Measurements from ENCODE around the gene RABGGTA. TPM values are rescaled to one million over a fixed set of nuclear protein-coding genes. Genes with fewer than 3 reads are reported as not detected.

The RABGGTA gene
- polyA plus RNA-seq, 2 of the 4 experiments (the other 2 are of a cell fraction), result 18.6 to 21.9 TPM

DNA sequence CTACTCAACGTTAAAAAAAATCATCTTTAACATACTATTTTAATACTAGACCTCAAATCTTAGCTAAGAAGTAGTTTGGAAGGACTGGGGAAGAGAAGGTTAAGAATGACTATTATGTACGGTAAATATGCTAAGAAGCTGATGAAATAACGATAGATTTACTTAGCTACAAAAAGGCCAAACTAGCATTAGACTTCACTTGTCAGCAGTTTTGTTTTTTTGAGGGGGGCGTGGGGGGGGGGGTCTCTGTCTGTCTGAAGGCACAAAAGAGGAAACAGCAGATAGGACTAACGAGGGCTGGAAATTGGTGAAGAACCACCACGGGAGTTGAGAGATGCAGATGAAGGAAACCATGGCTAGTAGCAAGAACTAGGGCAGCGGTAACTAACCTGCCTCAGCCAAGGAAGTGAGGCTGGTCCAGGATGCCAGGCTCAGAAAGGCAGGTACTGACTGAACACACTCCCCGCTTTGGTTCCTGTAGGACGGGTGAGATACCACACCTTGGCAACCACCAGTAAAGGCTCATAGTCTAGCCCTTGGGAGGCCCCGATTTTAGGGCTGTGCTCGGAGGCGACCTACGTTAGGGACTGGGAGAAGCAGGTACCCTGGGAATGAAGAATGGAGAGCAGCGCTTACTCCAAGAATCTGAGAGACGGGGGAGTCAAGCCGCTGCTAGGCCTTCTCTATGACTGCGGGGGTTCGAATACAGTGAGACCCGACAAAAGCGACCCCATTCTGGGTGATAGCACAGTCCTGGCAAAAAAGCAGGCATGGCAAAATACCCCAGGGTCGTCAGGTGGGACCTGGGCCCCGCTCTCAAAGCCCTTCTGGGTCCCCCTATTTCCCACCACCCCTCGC, 39.9 kb downstream of the RABGGTA start:
- FAIRE-seq (no peak), DNase-seq (ENCODE audit: low read depth in 1 of 2, low spot score in 1 of 2) (peak in 1 of 2 experiments; percentile 36), ATAC-seq (peak; percentile 25 to 45; a peak in 5 of 6 replicates)
- CTCF ChIA-PET, result interaction anchor here (0.9 to 1.6 kb wide), 3 partner anchors 12 to 66 kb away, joined by 4 to 11 read pairs (median 6); partner anchors contain the start of gene MDP1
- peak overlapping the region; percentile 94 for H3K4me2 ChIP-seq
- H3K4me1 ChIP-seq, result peaks cover 18% of the 10 kb centered on the region
- H3K27ac ChIP-seq, result peak overlapping the region; percentile 85 to 96
- TF ChIP-seq, protein P1, sequence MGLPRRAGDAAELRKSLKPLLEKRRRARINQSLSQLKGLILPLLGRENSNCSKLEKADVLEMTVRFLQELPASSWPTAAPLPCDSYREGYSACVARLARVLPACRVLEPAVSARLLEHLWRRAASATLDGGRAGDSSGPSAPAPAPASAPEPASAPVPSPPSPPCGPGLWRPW (IDR thresholded peaks at IDR 0.05), result no peak
- TF ChIP-seq MAFK (IDR thresholded peaks at IDR 0.05; ENCODE audit: partially characterized antibody) (peak; percentile 29), BCL3 (IDR thresholded peaks at IDR 0.05) (no peak), KDM5A (IDR thresholded peaks at IDR 0.05) (0 out of 2 replicates have a peak, but pooled peaks have one; percentile 32)
- 13% methylated on average over 22 of the region's 23 CpGs for WGBS (ENCODE audit: missing lambda C conversion rate)
- POLR2A ChIA-PET, result interaction anchor here (0.7 to 1.0 kb wide), 2 partner anchors 16 to 42 kb away, joined by 3 to 7 read pairs; partner anchors contain the start of gene MDP1
- H3K9me3 ChIP-seq, result no peaks in the 10 kb centered on the region
- peak overlapping the region; percentile 73 for H3K4me3 ChIP-seq

GRCh38 chr14:24228902-24229301, 42.5 kb downstream of the RABGGTA start:
- H3K4me2 ChIP-seq, result no peak overlapping the region
- DNase-seq (ENCODE audit: low read depth in 1 of 2, low spot score in 1 of 2), result no peak
- peaks cover 21% of the 10 kb centered on the region for H3K4me1 ChIP-seq
- TF ChIP-seq CBX2 (IDR thresholded peaks at IDR 0.05; ENCODE audit: borderline replicate concordance, low read depth) (no peak), CHD4 (IDR thresholded peaks at IDR 0.05; ENCODE audit: borderline replicate concordance) (no peak), EHMT2 (IDR thresholded peaks at IDR 0.05; ENCODE audit: low read depth) (no peak), CEBPB (IDR thresholded peaks at IDR 0.05) (no peak), POLR2AphosphoS2 (conservative IDR thresholded peaks at IDR 0.05; ENCODE audit: low read length) (no peak), RAD21 (conservative IDR thresholded peaks at IDR 0.05 in 1 of 2, IDR thresholded peaks at IDR 0.05 in 1 of 2) (no peak)
- POLR2A ChIA-PET, result no interaction called here
- no peak overlapping the region for H3K27ac ChIP-seq
- no peak for ATAC-seq
- no peak overlapping the region for H3K4me3 ChIP-seq
- no peak for FAIRE-seq
- 73% methylated on average over 1 of the region's 1 CpG for WGBS (ENCODE audit: missing lambda C conversion rate)
- CTCF ChIA-PET, result interaction anchor here (1.0 to 2.5 kb wide), 4 partner anchors 13 to 79 kb away, joined by 3 to 14 read pairs (median 4); partner anchors contain the start of genes CIDEB, MDP1 and TINF2
- H3K9me3 ChIP-seq, result no peaks in the 10 kb centered on the region

- 95% methylated on average over 1 of the region's 1 CpG for WGBS (ENCODE audit: missing lambda C conversion rate)
- no peak for TF ChIP-seq ELK1 (IDR thresholded peaks at IDR 0.05; ENCODE audit: low read depth, low read length)
- peak; percentile 93 for TF ChIP-seq MAFK (IDR thresholded peaks at IDR 0.05; ENCODE audit: partially characterized antibody)
- no peak for ATAC-seq
- no peak for DNase-seq (ENCODE audit: low read depth in 1 of 2, low spot score in 1 of 2)
- Histone ChIP-seq H3K9me3 (no peaks in the 10 kb centered on the region), H3K4me1 (peaks cover 14% of the 10 kb centered on the region), H3K27ac (no peak overlapping the region), H3K4me2 (no peak overlapping the region), H3K4me3 (no peak overlapping the region)
- POLR2A ChIA-PET, result no interaction called here
- CTCF ChIA-PET, result interaction anchor here (1.0 to 1.4 kb wide), 3 partner anchors 10 to 16 kb away, joined by 3 to 6 read pairs (median 3); partner anchors contain the start of genes MDP1 and TINF2
- FAIRE-seq, result no peak
These were observed 44.9 kb downstream of the RABGGTA start for GRCh38 chr14:24226473-24226872.

GRCh38 chr14:24224618-24225071, 46.8 kb downstream of the RABGGTA start:
- WGBS (ENCODE audit: missing lambda C conversion rate), result 86% methylated on average over 7 of the region's 7 CpGs
- Histone ChIP-seq H3K4me3 (no peak overlapping the region), H3K9me3 (no peaks in the 10 kb centered on the region), H3K4me1 (peaks cover 7% of the 10 kb centered on the region; the same call in 2 of the 3 replicates), H3K4me2 (no peak overlapping the region), H3K27ac (no peak overlapping the region)
- no peak for ATAC-seq
- DNase-seq (ENCODE audit: low read depth in 1 of 2, low spot score in 1 of 2), result no peak
- ChIA-PET POLR2A (interaction anchor here (1.4 kb wide), 1 partner anchor 18 kb away, joined by 3 read pairs; the partner anchor contains the start of gene TINF2), CTCF (interaction anchor here (0.7 to 1.9 kb wide), 4 partner anchors 9 to 84 kb away, joined by 3 to 5 read pairs (median 4); partner anchors contain the start of genes MDP1 and TINF2)
- FAIRE-seq, result no peak
- TF ChIP-seq ZNF302 (CRISPR knock-in tag; IDR thresholded peaks at IDR 0.05) (no peak), NFE2L2 (conservative IDR thresholded peaks at IDR 0.05; ENCODE audit: low read length) (no peak), ZC3H11A (IDR thresholded peaks at IDR 0.05) (no peak), ZSCAN20 (CRISPR knock-in tag; IDR thresholded peaks at IDR 0.05) (no peak), KDM5A (IDR thresholded peaks at IDR 0.05) (no peak), EHMT2 (IDR thresholded peaks at IDR 0.05; ENCODE audit: low read depth) (no peak), RAD21 (conservative IDR thresholded peaks at IDR 0.05 in 1 of 2, IDR thresholded peaks at IDR 0.05 in 1 of 2) (no peak), MAFK (IDR thresholded peaks at IDR 0.05; ENCODE audit: partially characterized antibody) (no peak), GATA3 (IDR thresholded peaks at IDR 0.05; ENCODE audit: borderline replicate concordance) (no peak), USF2 (IDR thresholded peaks at IDR 0.05) (no peak), EP300 (IDR thresholded peaks at IDR 0.05) (no peak), FOSB (CRISPR knock-in tag; IDR thresholded peaks at IDR 0.05) (no peak), TFCP2L1 (CRISPR knock-in tag; IDR thresholded peaks at IDR 0.05) (no peak)
- TF ChIP-seq, protein P2, sequence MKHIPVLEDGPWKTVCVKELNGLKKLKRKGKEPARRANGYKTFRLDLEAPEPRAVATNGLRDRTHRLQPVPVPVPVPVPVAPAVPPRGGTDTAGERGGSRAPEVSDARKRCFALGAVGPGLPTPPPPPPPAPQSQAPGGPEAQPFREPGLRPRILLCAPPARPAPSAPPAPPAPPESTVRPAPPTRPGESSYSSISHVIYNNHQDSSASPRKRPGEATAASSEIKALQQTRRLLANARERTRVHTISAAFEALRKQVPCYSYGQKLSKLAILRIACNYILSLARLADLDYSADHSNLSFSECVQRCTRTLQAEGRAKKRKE (CRISPR knock-in tag; IDR thresholded peaks at IDR 0.05; ENCODE audit: low read depth), result no peak
